AML-193 (cell line): ENCODE results near the gene MRNIP.
"Not testable (repeated sequence)": the region's sequence is repeated elsewhere in the genome, so short reads cannot be mapped to it uniquely, and the experiment has no call there.

Experiments used
- DNase-seq, 2 experiments: peaks; one replicate each; lab custom pipeline; 2025; lab: John Stamatoyannopoulos, UW

The MRNIP gene

DNA sequence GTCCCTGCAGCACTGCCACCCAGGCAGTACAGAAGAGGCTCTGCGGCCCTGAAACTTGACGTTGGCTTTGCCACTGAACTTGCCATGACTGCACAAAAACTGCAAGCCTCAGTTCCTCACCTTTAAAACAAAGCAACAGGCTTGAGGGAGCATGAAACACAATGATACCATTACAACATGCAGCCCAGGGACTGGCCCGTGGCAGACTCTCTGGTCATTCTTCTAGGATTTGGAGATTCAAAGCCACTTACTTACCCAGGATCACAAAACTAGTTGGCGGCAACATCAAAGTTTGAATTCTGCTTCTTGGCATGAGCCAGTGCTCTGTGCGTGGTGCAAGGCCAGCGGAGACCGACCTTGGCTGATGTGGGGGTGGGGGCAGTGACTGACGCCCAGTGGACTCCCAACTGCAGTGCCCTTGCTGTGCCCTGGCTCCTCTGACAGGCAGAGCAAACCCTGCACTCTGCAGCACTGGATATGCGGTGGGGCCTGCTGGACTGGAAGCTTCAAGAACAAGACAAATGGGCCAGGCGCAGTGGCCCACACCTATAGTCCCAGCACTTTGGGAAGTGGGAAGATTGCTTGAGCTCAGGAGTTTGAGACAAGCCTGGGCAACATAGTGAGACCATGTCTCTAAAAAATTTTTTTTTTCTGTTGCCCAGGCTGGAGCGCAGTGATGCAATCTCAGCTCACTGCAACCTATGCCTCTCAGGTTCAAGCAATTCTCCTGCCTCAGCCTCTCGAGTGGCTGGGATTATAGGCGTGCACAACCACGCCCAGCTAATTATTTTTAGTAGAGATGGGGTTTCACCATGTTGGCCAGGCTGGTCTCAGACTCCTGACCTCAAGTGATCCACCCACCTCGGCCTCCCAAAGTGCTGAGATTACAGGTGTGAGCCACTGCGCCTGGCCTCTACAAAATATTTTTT, 19.0 kb downstream of the MRNIP start:
- no peak for DNase-seq

DNA sequence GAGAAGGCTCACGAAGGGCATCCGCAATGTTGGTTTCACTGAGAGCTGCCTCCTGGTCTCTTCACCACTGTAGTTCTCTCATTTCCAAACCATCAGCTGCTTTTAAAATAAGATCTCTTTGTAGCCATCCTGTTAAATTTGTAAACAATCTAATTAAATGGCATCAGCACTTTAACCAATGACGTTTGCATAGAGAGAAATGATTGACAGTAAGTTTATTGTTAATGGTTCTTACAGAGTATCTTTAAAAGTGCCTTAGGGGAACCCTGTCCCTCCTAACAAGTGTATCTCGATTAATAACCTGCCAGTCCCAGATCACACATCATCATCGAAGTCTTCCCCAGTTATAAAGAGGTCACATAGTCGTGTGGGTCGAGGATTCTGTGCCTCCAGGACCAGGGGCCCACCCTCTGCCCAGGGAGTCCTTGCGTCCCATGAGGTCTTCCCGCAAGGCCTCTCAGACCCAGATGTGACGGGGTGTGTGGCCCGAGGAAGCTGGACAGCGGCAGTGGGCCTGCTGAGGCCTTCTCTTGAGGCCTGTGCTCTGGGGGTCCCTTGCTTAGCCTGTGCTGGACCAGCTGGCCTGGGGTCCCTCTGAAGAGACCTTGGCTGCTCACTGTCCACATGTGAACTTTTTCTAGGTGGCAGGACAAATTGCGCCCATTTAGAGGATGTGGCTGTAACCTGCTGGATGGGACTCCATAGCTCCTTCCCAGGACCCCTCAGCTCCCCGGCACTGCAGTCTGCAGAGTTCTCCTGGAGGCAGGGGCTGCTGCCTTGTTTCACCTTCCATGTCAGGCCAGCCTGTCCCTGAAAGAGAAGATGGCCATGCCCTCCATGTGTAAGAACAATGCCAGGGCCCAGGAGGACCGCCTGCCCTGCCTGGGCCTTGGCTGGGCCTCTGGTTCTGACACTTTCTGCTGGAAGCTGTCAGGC, 21.3 kb downstream of the MRNIP start:
- no peak for DNase-seq

DNA sequence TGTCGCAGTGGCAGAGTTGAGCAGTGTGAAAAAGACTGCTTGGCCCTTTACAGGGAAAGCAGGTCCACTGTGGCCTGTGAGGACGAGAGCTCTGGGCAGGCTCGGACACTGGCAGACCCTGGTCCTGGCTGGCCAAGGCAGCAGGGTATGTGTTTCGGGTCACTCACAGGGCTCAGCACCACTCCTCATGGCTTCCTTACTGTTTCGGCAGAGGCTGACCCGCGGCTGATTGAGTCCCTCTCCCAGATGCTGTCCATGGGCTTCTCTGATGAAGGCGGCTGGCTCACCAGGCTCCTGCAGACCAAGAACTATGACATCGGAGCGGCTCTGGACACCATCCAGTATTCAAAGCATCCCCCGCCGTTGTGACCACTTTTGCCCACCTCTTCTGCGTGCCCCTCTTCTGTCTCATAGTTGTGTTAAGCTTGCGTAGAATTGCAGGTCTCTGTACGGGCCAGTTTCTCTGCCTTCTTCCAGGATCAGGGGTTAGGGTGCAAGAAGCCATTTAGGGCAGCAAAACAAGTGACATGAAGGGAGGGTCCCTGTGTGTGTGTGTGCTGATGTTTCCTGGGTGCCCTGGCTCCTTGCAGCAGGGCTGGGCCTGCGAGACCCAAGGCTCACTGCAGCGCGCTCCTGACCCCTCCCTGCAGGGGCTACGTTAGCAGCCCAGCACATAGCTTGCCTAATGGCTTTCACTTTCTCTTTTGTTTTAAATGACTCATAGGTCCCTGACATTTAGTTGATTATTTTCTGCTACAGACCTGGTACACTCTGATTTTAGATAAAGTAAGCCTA, 22.2 kb downstream of the MRNIP start:
- no peak for DNase-seq

DNA sequence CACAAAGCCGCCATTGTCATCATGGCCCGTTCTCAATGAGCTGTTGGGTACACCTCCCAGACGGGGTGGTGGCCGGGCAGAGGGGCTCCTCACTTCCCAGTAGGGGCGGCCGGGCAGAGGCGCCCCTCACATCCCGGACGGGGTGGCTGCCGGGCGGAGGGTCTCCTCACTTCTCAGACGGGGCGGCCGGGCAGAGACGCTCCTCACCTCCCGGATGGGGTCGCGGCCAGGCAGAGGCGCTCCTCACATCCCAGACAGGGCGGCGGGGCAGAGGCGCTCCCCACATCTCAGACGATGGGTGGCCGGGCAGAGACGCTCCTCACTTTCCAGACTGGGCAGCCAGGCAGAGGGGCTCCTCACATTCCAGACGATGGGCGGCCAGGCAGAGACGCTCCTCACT, 23.7 kb downstream of the MRNIP start:
- DNase-seq: not testable (repeated sequence)

DNA sequence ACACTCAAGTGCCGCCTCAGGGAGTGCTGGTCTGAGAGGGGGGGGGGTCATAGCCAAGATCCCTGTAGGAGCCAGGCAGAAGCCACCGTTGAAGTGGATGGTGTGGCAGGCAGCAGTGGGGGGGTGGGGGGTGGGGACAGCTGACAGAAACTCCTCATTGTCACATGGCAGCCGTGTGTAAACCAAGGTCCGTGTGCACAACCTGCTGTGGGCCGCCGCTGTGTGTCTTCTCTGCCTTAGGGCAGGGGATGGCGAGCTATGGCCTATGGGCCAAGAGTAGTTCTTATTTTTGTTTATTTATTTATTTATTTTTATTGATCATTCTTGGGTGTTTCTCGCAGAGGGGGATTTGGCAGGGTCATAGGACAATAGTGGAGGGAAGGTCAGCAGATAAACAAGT, 24.5 kb downstream of the MRNIP start:
- DNase-seq: no peak

DNA sequence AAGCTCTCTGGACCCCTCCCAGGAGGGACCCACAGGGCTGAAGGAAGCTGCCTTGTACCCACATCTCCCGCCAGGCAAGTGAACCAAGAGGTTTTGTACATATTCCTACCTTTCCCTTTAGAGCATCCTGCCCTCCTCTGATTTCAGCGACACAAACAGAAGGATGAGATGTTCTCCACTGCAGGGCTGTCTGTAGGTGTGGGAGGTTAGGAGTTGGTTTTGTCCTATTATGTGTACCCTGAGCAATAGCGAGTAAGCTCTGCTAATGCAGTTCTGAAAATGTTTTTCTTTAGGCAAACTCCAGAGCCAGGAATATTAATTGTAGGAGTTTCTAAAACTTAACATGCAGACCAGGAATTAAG, 24.9 kb downstream of the MRNIP start:
- DNase-seq: no peak

DNA sequence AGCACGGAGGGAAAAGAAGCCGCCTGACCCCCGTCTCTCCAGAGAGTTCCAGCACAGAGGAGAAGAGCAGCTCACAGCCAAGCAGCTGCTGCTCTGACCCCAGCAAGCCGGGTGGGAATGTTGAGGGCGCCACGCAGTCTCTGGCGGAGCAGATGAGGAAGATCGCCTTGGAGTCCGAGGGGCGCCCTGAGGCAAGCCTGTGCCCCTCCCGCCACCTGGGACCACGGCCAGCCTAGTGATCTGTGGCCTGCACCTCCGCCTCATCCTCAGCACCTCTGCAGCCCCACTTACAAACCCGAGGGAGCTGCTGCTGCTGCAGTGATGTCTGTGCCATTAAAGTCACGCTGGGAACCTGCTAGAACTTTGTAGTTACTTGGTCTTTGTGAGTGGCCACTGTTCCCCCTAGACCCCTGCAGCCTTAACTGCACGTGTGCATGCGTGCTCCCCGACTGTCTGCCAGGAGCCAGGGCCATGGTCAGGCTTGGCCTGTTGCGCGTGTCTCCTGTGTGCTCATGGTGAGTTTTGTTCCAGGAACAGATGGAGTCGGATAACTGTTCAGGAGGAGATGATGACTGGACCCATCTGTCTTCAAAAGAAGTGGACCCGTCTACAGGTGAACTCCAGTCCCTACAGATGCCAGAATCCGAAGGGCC, 25.4 kb downstream of the MRNIP start:
- no peak for DNase-seq

DNA sequence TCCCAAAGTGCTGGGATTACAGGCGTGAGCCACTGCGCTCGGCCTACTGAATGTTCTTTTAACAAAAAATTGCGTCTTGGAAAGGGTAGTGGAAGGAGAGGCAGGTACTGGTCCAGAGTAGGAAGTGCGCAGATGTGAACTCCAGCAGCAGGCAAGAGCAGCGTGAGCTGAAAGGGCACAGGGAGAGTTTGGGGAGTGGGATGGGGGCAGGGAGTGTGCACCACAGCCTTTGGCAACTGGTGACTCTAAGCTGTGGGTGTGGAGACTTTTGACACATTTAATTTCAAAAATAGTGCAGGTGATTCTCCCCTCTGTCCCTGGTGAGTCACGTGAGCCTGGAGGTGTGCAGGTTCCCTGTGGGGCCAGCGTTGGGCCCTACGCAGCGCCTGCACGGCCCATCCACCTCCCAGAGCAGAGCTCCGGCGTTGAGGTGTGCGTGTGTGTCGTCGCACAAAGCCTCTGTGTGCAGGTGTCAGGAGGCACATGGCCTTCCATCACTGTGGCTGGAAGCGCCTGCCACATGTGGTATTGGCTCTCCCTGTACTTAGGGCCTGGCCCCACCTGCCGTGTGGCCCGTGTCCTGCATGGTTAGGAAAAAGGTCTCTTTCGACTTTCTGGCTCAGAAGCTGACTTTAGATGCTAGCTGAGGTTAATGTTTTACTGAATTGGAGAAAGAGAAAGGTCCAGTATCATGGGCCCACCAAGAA, 26.4 kb downstream of the MRNIP start:
- DNase-seq: no peak

DNA sequence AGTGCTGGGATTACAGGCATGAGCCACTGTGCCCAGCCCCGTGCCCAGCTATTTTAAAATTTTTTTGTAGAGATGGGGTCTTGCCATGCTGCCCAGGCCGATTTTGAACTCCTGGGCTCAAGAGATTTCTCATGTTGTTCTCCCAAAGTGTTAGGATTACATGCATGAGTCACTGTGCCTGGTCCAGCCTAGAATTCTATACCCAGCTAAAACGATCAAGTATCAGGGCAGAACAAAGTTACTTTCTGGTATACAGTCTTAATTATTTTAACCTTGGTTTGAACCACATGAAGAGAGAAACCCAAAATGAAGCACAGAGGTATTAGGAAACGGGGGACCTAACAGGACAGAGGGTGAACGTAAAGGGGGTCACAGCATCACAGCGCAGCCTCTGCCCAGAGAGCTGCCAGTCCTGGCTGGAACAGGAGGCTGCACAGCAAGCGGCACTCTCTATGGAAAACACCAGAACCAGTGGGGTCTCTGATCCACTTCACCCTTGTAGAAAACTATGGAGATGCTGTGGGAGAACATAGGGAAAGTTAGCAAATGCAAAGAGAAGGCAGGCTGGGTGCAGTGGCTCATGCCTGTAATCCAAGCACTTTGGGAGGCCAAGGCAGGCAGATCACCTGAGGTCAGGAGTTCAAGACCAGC, 27.7 kb downstream of the MRNIP start:
- no peak for DNase-seq

DNA sequence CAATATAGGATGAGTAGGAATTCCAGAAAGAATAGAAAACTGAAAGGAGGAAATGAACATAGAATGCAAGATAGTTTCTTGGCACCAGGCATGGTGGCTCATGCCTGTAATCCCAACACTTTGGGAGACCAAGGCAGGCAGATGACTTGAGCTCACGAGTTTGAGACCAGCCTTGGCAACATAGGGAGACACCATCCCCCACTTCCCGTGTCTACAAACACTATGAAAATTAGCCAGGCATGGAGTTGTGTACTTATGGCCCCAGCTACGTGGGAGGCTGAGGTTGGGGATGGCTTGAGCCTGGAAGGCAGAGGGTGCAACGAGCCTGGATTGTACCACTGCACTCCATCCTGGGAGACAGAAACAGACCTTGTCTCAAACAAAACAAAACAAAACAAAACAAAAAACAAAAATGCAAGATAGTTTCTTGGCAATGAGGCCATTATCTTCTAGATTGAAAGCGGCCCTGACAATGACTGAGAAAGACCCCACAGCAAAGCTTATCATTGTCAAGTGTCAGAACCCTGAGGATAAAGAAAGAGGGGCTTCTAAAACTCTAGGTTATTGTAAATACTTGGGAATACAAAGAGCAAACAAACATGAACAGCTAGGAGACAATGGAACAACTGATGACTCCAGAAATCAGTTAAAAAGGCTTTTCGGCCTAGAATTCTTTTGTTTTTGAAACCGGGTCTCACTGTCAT, 28.7 kb downstream of the MRNIP start:
- DNase-seq: no peak

DNA sequence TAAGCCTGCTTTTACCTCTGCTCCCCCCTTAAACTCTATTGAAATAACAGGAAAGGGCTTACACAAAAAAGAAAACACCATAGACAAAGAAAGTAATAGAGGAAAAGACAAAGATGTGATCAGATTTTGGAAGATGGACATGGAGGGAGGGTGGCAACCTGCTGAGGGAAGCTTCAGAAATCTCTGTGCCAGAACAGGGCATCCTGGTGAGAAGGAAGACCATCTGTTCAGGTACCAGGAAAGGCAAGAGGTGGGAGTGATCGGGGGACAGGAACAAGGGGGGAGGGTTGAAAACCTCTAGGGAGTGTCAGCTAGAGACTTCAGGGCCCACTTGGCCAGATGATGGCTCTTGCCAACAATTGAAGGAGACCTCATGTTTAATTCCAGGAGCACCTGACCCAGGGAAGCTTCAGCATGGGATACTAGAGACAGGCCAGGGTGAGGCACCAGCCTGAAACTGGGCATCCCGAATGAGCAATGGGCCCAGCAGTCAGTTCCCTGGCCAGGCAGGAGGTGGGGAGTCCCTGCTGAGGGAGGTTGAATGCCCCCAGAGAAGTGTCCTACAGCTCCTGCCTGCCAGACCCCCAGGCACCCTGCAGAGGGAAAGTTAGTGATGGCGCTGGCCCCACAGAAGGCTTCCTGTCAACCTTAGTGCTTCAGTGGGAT, 29.7 kb downstream of the MRNIP start:
- no peak for DNase-seq

DNA sequence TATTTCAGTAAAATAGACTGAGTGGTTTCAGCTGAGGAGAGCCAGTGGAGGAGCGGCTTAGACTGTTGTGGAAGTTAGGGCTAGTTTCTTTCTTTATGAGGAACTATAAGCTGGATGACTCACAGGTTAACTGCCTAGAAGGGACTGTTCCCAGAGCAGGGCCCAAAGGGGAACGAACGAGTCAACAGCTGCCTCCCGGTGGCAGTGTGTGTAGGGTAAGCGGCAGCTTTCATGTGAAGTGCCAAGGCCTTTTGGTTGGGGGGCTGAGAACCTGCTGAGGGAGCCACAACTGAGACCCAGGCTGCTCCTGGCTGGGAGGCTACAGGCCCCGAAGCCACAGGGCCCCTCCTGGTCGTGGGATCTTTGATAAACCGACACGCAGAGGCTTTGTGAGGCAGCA, 30.9 kb downstream of the MRNIP start:
- DNase-seq: peak; percentile 91 to 94

DNA sequence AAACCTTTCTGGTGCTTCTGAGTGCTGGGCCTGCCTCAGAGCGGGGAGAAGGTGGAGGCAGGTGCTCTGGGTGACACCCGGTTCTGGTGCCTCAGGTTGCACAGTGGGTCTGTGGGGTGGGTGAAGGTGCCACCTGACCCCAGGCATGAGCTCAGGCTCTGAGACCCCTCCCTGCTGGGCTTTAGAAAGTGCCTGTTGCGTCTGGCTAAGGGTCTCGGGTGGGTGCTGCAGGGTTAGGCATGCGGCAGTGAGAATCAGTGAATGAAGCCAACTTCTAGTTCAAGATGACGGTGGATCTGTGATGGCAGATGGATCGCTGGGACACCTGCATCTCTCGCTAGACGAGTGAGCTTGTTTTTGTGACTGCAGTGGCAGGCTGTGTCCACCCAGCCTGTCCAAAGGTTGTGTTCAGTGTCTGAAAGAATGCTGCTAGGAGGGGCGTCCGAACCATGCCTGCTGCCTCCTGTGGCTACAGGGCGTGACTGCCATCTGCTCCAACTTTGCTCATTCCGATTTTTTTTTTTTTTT, 32.9 kb downstream of the MRNIP start:
- no peak for DNase-seq

DNA sequence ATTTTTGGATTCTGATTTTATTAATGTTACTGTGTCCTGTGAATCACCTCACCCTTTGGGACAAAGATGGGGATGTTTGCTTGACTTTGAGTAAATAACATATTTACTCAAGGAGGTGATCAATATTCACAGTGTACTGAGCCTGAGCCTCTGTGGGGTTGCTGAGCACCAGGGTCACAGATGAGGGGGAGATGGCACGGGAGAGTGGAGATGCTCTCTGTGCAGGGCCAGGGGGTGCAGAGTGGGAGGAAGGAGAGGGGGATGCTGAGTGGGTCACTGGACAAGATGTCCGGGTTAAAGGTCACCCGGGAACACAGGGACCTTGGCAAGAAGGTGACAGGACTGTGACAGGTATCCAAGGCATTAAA, 33.9 kb downstream of the MRNIP start:
- DNase-seq: no peak

DNA sequence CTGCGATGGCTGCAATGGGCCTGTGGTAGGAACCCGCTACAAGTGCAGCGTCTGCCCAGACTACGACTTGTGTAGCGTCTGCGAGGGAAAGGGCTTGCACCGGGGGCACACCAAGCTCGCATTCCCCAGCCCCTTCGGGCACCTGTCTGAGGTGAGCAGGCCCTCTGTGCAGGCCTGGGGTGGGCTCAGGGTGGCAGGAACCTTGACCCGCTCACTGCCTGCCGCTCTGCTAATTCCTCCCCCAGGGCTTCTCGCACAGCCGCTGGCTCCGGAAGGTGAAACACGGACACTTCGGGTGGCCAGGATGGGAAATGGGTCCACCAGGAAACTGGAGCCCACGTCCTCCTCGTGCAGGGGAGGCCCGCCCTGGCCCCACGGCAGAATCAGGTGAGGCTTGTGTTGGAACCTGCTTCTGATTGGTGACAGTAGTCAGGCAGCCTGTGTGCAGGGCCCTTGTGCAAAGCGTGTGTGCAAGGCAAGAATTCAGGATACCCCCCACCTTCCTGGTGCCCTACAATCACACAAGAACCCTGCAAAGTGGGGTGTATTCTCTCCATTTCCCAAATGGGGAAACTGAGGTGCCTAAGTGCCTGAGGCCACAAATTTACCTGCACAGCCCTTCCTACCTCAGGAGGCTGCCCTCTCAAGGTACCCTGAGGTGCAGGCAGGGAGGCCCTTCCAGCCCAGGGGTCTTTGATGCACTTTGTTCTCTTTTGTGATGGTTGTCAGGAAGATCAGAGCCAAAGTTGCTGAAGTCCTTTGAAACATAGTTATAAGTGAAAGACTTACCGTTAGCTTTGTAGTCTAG, 34.5 kb downstream of the MRNIP start:
- no peak for DNase-seq

DNA sequence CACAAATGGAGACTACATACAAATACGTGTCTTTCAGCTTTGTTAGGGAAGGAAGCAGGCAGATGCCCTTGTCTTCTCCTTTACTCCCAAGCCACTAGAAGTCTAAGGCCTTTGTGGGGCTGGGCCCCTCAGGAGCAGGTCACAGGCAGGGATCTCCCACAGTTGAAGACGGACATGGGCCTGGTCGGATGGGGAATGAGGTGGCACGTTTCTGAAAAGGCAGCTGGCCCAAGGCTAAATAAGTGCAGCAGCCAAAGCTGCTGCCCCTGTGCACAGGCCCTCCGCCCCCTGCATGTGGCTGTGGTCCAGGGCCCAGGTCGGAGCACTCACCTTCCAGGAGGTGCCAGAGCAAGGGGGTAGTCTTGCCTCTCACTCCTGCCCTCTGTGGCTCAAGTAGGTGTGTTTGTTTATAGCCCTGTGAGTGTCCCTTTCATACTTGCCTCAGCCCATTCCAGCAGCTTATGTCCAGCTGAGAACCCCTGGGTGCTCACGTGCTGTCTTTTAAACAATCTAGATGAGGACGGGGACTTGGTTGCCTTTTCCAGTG, 36.1 kb downstream of the MRNIP start:
- DNase-seq: no peak

DNA sequence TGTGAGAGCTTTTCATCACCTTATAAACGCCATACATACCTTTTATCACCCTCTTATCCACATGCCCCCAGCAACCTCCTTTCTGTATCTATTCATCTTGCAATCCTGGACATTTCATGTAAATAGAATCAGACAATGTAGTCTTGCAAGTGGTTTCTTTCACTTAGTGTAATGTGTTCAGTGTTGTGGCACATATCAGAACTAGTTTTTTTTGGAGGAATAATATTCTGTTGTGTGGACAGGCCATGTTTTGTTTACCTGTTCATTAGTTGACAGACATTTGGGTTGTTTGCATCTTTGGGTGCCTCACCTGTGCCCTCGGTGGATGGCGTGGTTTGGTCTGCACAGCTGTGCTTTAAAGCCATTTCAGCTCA, 36.6 kb downstream of the MRNIP start:
- DNase-seq: no peak
